GM10266 (cell line): ENCODE results near the gene NATD1.

Experiments
- DNase-seq: peaks from one replicate; pipeline ENCODE4 v3.0.0; 2012; ENCODE audit errors: extremely low spot score
- TF ChIP-seq, protein P1 (sequence below): IDR thresholded peaks from 2 replicates; pipeline ENCODE4 v1.5.1; 2012; ENCODE audit warnings: mild to moderate bottlenecking, low read depth; ENCODE audit not compliant: control insufficient read depth, insufficient read depth; ENCODE audit errors: missing control alignments

NATD1 gene

GRCh38 chr17:21201298-21201595, 52.0 kb downstream of the NATD1 start:
- TF ChIP-seq, protein P1, sequence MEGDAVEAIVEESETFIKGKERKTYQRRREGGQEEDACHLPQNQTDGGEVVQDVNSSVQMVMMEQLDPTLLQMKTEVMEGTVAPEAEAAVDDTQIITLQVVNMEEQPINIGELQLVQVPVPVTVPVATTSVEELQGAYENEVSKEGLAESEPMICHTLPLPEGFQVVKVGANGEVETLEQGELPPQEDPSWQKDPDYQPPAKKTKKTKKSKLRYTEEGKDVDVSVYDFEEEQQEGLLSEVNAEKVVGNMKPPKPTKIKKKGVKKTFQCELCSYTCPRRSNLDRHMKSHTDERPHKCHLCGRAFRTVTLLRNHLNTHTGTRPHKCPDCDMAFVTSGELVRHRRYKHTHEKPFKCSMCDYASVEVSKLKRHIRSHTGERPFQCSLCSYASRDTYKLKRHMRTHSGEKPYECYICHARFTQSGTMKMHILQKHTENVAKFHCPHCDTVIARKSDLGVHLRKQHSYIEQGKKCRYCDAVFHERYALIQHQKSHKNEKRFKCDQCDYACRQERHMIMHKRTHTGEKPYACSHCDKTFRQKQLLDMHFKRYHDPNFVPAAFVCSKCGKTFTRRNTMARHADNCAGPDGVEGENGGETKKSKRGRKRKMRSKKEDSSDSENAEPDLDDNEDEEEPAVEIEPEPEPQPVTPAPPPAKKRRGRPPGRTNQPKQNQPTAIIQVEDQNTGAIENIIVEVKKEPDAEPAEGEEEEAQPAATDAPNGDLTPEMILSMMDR: no peak
- DNase-seq: no peak

GRCh38 chr17:21200590-21201297, 52.5 kb downstream of the NATD1 start:
- DNase-seq: no peak
- TF ChIP-seq, protein P1: no peak

DNA sequence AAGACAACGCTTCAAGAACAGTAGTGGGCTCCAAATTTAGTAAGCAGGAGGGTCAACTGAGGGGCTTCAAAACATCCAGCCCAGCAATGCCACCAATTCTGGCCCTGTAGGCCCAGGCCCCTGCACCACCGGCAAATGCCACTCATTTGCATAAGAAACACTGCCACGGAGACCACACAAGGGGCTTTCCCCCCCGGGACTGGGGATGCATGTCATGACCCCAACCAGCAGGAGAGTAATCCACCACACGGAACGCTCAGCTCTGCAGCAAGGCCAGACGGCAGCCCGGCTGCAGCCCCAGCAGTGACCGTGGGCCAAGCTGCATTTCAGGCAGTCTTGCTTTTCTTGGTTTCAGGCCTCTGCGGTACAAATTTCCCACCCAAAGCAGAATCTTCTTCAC, 53.4 kb downstream of the NATD1 start:
- DNase-seq: no peak
- TF ChIP-seq, protein P1: no peak

DNA sequence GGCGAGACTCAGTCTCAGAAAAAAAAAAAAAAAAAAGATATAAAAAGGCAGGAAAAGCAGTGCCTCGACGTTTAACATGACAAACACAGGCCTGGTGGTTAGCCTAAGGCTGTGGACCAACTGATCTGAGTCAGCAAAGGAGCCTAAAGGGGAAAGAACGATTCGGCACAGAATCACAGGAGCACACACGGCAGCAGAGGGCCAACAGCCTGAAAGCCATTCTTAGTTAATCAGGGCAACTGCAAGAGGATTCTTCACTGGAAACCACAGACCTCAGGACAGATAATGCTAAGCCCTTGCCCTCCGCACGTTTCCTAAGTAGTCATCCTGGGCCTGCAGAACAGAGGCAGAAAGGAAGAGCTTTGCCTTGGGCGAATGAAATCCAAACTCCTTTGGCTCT, 53.9 kb downstream of the NATD1 start:
- no peak for DNase-seq
- TF ChIP-seq, protein P1: no peak

- TF ChIP-seq, protein P1: no peak
- no peak for DNase-seq
Measured at GRCh38 chr17:21198411-21198810, 54.8 kb downstream of the NATD1 start.

- no peak for DNase-seq
- TF ChIP-seq, protein P1: no peak
Measured at GRCh38 chr17:21196126-21196525, 57.1 kb downstream of the NATD1 start.

DNA sequence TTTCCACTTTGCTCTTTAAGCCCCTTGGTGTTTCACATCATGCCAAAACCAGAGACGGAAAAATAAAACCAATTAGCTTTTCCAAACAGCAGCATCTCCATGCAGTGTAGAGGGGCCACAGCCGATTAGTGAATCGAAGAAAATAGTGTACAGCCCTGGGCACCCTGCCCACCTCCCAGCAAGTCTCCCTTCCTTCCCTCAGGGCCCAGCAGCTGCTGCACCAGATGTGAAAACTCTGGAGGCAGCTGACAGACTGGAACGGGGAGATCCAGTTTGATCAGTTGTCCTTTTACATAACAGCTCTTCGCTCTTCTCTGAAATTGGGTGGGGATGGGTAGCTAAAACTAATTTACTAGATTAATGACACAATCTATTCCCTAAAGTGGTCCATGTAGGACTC, 58.5 kb downstream of the NATD1 start:
- TF ChIP-seq, protein P1: no peak

More for the DNA sequence above, 58.5 kb downstream of the NATD1 start:
- no peak for DNase-seq
